Muscle layer of colon (tissue), 2 donors: ENCODE measurements around the gene S100A16.
"Not testable (repeated sequence)": the region's sequence is repeated elsewhere in the genome, so short reads cannot be mapped to it uniquely, and the experiment has no call there.

Experiments
- H3K27ac ChIP-seq: one replicate; pipeline ENCODE4 v1.7.0; 2013; ENCODE audit warnings: low read depth, mild to moderate bottlenecking, low read length, moderate library complexity
- H3K27me3 ChIP-seq, 2 donors: one replicate each; pipeline ENCODE4 v1.7.0; 2013; ENCODE audit warnings: low read length in 2 of 2, mild to moderate bottlenecking in 2 of 2; ENCODE audit not compliant: insufficient read depth in 2 of 2, control insufficient read depth in 1 of 2
- H3K36me3 ChIP-seq: one replicate; pipeline ENCODE4 v1.7.0; 2013; ENCODE audit warnings: mild to moderate bottlenecking, low read length; ENCODE audit not compliant: insufficient read depth
- H3K4me1 ChIP-seq: one replicate; pipeline ENCODE4 v1.7.0; 2013; ENCODE audit warnings: mild to moderate bottlenecking, low read length; ENCODE audit not compliant: insufficient read depth
- H3K4me3 ChIP-seq, 2 donors: one replicate each; pipeline ENCODE4 v1.7.0; 2013; ENCODE audit warnings: low read length in 2 of 2, low read depth in 1 of 2, mild to moderate bottlenecking in 1 of 2, moderate library complexity in 1 of 2
- H3K9ac ChIP-seq: one replicate; pipeline ENCODE4 v1.7.0; 2013; ENCODE audit warnings: low read length
- H3K9me3 ChIP-seq: one replicate; pipeline ENCODE4 v1.7.0; 2013; ENCODE audit warnings: mild to moderate bottlenecking, low read length
- donor health status: abdominal sarcoma.
- donor health status: Adenocarcinoma of cecum.

Gene S100A16

GRCh38 chr1:153602749-153603148 is 10.2 kb downstream of the S100A16 start:
- H3K4me1 ChIP-seq = no peaks in the 10 kb centered on the region
- no peaks in the 10 kb centered on the region for H3K9me3 ChIP-seq
- peaks cover 17% of the 10 kb centered on the region for H3K36me3 ChIP-seq
- no peak overlapping the region for H3K4me3 ChIP-seq
- H3K27me3 ChIP-seq = no peaks in the 10 kb centered on the region
- no peak overlapping the region for H3K27ac ChIP-seq
- H3K9ac ChIP-seq = no peak overlapping the region

GRCh38 chr1:153599847-153600246 is 13.1 kb downstream of the S100A16 start:
- H3K9ac ChIP-seq = no peak overlapping the region
- no peaks in the 10 kb centered on the region for H3K9me3 ChIP-seq
- H3K27me3 ChIP-seq = no peaks in the 10 kb centered on the region
- no peaks in the 10 kb centered on the region for H3K36me3 ChIP-seq
- H3K4me3 ChIP-seq = no peak overlapping the region
- H3K27ac ChIP-seq = no peak overlapping the region
- H3K4me1 ChIP-seq = no peaks in the 10 kb centered on the region

- Histone ChIP-seq H3K36me3 (no peaks in the 10 kb centered on the region), H3K4me1 (no peaks in the 10 kb centered on the region), H3K4me3 (no peak overlapping the region), H3K27me3 (no peaks in the 10 kb centered on the region), H3K9me3 (no peaks in the 10 kb centered on the region), H3K9ac (no peak overlapping the region), H3K27ac (no peak overlapping the region)
Observed at GRCh38 chr1:153598309-153599172, 14.4 kb downstream of the S100A16 start.

GRCh38 chr1:153597206-153597605 is 15.7 kb downstream of the S100A16 start:
- Histone ChIP-seq H3K27me3 (no peaks in the 10 kb centered on the region), H3K36me3 (no peaks in the 10 kb centered on the region), H3K9ac (no peak overlapping the region), H3K4me3 (no peak overlapping the region), H3K4me1 (no peaks in the 10 kb centered on the region), H3K27ac (no peak overlapping the region), H3K9me3 (no peaks in the 10 kb centered on the region)

GRCh38 chr1:153592748-153593147 is 20.2 kb downstream of the S100A16 start:
- Histone ChIP-seq H3K9me3 (no peaks in the 10 kb centered on the region), H3K27me3 (no peaks in the 10 kb centered on the region), H3K4me1 (no peaks in the 10 kb centered on the region), H3K27ac (no peak overlapping the region), H3K9ac (no peak overlapping the region), H3K36me3 (no peaks in the 10 kb centered on the region), H3K4me3 (no peak overlapping the region)

GRCh38 chr1:153588482-153588881 is 24.5 kb downstream of the S100A16 start:
- Histone ChIP-seq H3K9me3 (no peaks in the 10 kb centered on the region), H3K36me3 (no peaks in the 10 kb centered on the region), H3K27ac (no peak overlapping the region), H3K4me1 (no peaks in the 10 kb centered on the region), H3K4me3 (no peak overlapping the region), H3K27me3 (no peaks in the 10 kb centered on the region), H3K9ac (no peak overlapping the region)

GRCh38 chr1:153588033-153588432 is 24.9 kb downstream of the S100A16 start:
- H3K4me3 ChIP-seq, H3K36me3 ChIP-seq, H3K9me3 ChIP-seq, H3K27ac ChIP-seq, H3K27me3 ChIP-seq, H3K9ac ChIP-seq, H3K4me1 ChIP-seq: not testable (repeated sequence)

- Histone ChIP-seq H3K4me3 (no peak overlapping the region), H3K4me1 (no peaks in the 10 kb centered on the region), H3K9ac (no peak overlapping the region), H3K27ac (no peak overlapping the region), H3K9me3 (no peaks in the 10 kb centered on the region), H3K36me3 (no peaks in the 10 kb centered on the region), H3K27me3 (no peaks in the 10 kb centered on the region)
Observed at GRCh38 chr1:153587314-153587713, 25.6 kb downstream of the S100A16 start.

- Histone ChIP-seq H3K36me3 (no peaks in the 10 kb centered on the region), H3K27ac (no peak overlapping the region), H3K4me3 (no peak overlapping the region), H3K9me3 (no peaks in the 10 kb centered on the region), H3K9ac (no peak overlapping the region), H3K27me3 (no peaks in the 10 kb centered on the region), H3K4me1 (no peaks in the 10 kb centered on the region)
Observed at GRCh38 chr1:153586347-153586746, 26.6 kb downstream of the S100A16 start.

- Histone ChIP-seq H3K27me3 (no peaks in the 10 kb centered on the region), H3K36me3 (no peaks in the 10 kb centered on the region), H3K9ac (no peak overlapping the region), H3K9me3 (no peaks in the 10 kb centered on the region), H3K4me3 (no peak overlapping the region), H3K27ac (no peak overlapping the region), H3K4me1 (no peaks in the 10 kb centered on the region)
Observed at GRCh38 chr1:153585006-153585405, 27.9 kb downstream of the S100A16 start.

GRCh38 chr1:153583976-153584375 is 29.0 kb downstream of the S100A16 start:
- Histone ChIP-seq H3K9me3 (no peaks in the 10 kb centered on the region), H3K9ac (no peak overlapping the region), H3K36me3 (no peaks in the 10 kb centered on the region), H3K27me3 (no peaks in the 10 kb centered on the region), H3K27ac (no peak overlapping the region), H3K4me1 (no peaks in the 10 kb centered on the region), H3K4me3 (no peak overlapping the region)

GRCh38 chr1:153583514-153583913 is 29.4 kb downstream of the S100A16 start:
- H3K9me3 ChIP-seq, H3K36me3 ChIP-seq, H3K4me1 ChIP-seq, H3K27ac ChIP-seq, H3K9ac ChIP-seq, H3K4me3 ChIP-seq, H3K27me3 ChIP-seq: not testable (repeated sequence)
